HepG2 (cell line): ENCODE results near the gene RALB. TPM values are rescaled to one million over a fixed set of nuclear protein-coding genes. Genes with fewer than 3 reads are reported as not detected.

ENCODE experiments used
- BCL6 ChIP-seq: IDR thresholded peaks from 2 replicates; pipeline ENCODE4 v1.6.1; 2016; ENCODE audit warnings: missing genetic modification reagents, missing compliant biosample characterization
- CHCHD3 ChIP-seq: sonication (generic); formaldehyde crosslinking; IDR thresholded peaks from 2 replicates; pipeline ENCODE4 v1.8.0; 2022; ENCODE audit warnings: mild to moderate bottlenecking, missing genetic modification reagents, moderate library complexity
- PAF1 ChIP-seq: IDR thresholded peaks from 2 replicates; pipeline ENCODE4 v1.6.1; 2016; ENCODE audit warnings: missing genetic modification reagents, missing compliant biosample characterization
- RAD21 ChIP-seq: fragments of 450-650 bp; formaldehyde crosslinking; IDR thresholded peaks from 2 replicates; pipeline ENCODE4 v1.5.0; 2020; ENCODE audit warnings: mild to moderate bottlenecking
- SALL1 ChIP-seq: sonication (generic); formaldehyde crosslinking; IDR thresholded peaks from 2 replicates; pipeline ENCODE4 v1.8.0; 2022; ENCODE audit warnings: mild to moderate bottlenecking, missing genetic modification reagents
- SP5 ChIP-seq: IDR thresholded peaks from 2 replicates; pipeline ENCODE4 v1.6.1; 2016; ENCODE audit warnings: low read depth, borderline replicate concordance
- TBL1XR1 ChIP-seq: fragments of 150-350 bp; IDR thresholded peaks from 2 replicates; pipeline ENCODE4 v1.6.1; 2014; ENCODE audit warnings: borderline replicate concordance, low read length; ENCODE audit not compliant: partially characterized antibody
- THYN1 ChIP-seq: sonication (generic); formaldehyde crosslinking; IDR thresholded peaks from 2 replicates; pipeline ENCODE4 v1.8.1; 2023; ENCODE audit warnings: low read depth, mild to moderate bottlenecking, moderate library complexity, missing genetic modification reagents, borderline replicate concordance
- ZIK1 ChIP-seq: sonication (generic); formaldehyde crosslinking; IDR thresholded peaks from 2 replicates; pipeline ENCODE4 v1.5.0; 2020; ENCODE audit warnings: mild to moderate bottlenecking, low read depth, missing genetic modification reagents, borderline replicate concordance
- ZNF225 ChIP-seq: sonication (generic); formaldehyde crosslinking; IDR thresholded peaks from 2 replicates; pipeline ENCODE4 v1.4.0; 2020; ENCODE audit warnings: mild to moderate bottlenecking, missing genetic modification reagents
- ZNF282 ChIP-seq: fragments of 450-650 bp; IDR thresholded peaks from 2 replicates; pipeline ENCODE4 v1.6.1; 2018; ENCODE audit not compliant: partially characterized antibody
- ZNF350 ChIP-seq: sonication (generic); formaldehyde crosslinking; IDR thresholded peaks from 2 replicates; pipeline ENCODE4 v1.4.0; 2020; ENCODE audit warnings: mild to moderate bottlenecking, low read depth, missing genetic modification reagents, borderline replicate concordance
- ZNF441 ChIP-seq: sonication (generic); formaldehyde crosslinking; IDR thresholded peaks from 2 replicates; pipeline ENCODE4 v1.7.0; 2021; ENCODE audit warnings: missing genetic modification reagents, borderline replicate concordance
- polyA plus RNA-seq, 8 experiments: library from polyadenylated mRNA; depleted of rRNA in 3 of 8; stranded (reverse) in 7 of 8; unstranded in 1 of 8; fragments of >200 nt; fragmentation: Illumina TruSeq in 4 of 8; extraction: Trizol in 4 of 8; gene quantifications; 2 replicates each; pipeline versions ENCODE4 v1.2.1 to v1.2.3, GENCODE V29; 2011 to 2016; ENCODE audit warnings: low read depth in 4 of 8, missing spikeins in 1 of 8, mixed read lengths in 1 of 8; ENCODE audit not compliant: insufficient read depth in 1 of 8
- total RNA-seq, 5 experiments: library from RNA; depleted of rRNA; stranded (reverse); fragments of >200 nt; fragmentation: Illumina TruSeq; extraction: Trizol; gene quantifications; 2 replicates each; pipeline ENCODE4 v1.2.3, GENCODE V29; 2016; ENCODE audit warnings: low read depth in 1 of 5
- TF ChIP-seq, protein P1 (sequence below): sonication (generic); formaldehyde crosslinking; IDR thresholded peaks from 2 replicates; pipeline ENCODE4; 2020; ENCODE audit warnings: missing genetic modification reagents, mild to moderate bottlenecking, borderline replicate concordance
- TF ChIP-seq, protein P2 (sequence below): sonication (generic); IDR thresholded peaks from 2 replicates; pipeline ENCODE4 v1.6.1; 2016; ENCODE audit warnings: low read depth, borderline replicate concordance
- TF ChIP-seq, protein P3 (sequence below): sonication (generic); formaldehyde crosslinking; IDR thresholded peaks from 2 replicates; pipeline ENCODE4 v1.5.0; 2020; ENCODE audit warnings: mild to moderate bottlenecking, missing genetic modification reagents
- TF ChIP-seq, protein P4 (sequence below): IDR thresholded peaks from 2 replicates; pipeline ENCODE4 v1.6.1; 2016; ENCODE audit warnings: missing compliant biosample characterization, missing genetic modification reagents, borderline replicate concordance
- TF ChIP-seq, protein P5 (sequence below): sonication (generic); formaldehyde crosslinking; conservative IDR thresholded peaks from 2 replicates; pipeline ENCODE4 v1.4.0; 2020; ENCODE audit warnings: missing genetic modification reagents

RALB gene
- total and polyA plus RNA-seq, 2 of the 13 experiments (the other 11 are each of a cell fraction or from before 2014, with no cell fraction given): 37.8 to 43.2 TPM

DNA sequence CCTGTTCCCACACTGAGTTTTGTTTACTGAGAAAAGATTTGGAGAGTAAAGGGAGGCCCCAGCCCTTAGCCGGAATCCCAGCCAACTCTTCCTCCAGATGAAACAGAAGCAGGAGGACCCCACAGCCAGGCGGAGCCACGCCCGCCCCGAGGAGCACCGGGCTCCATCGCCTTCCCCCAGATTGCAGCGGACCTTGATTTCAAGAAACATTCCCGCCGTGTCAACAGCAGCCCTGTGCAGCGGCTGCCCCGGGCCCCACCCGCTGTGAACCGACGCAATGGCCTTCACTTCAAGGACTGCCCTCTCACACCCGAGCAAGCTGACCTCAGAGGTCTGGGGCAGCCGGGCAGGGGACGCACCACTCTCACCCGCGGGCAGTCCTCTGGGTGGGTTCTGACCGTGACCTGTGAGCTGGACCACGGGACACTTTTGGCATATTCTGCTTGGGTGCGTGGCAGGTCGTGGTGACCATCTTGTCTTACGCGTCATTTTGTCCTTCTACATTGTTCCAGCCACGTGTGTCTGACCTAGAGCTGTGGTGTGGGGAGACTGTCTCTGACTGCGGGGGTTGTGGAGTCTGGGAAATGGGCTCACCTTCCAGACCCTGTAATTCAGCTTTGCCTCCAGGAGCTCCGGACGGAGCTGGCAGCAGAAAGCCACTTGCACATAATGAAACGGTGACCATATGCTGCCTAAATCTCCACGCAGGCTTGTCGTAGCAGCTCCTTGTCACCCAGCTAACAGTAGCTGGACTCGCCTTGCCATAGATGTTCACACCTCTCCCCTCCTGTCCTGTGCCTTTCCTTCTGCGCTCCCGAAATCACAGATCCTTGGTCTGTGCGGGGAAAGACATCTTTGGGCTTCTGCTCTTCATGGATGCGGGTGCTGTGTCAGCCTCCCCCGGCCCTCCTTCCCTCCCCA is 61.3 kb downstream of the RALB start (continued):
- TF ChIP-seq, protein P1, sequence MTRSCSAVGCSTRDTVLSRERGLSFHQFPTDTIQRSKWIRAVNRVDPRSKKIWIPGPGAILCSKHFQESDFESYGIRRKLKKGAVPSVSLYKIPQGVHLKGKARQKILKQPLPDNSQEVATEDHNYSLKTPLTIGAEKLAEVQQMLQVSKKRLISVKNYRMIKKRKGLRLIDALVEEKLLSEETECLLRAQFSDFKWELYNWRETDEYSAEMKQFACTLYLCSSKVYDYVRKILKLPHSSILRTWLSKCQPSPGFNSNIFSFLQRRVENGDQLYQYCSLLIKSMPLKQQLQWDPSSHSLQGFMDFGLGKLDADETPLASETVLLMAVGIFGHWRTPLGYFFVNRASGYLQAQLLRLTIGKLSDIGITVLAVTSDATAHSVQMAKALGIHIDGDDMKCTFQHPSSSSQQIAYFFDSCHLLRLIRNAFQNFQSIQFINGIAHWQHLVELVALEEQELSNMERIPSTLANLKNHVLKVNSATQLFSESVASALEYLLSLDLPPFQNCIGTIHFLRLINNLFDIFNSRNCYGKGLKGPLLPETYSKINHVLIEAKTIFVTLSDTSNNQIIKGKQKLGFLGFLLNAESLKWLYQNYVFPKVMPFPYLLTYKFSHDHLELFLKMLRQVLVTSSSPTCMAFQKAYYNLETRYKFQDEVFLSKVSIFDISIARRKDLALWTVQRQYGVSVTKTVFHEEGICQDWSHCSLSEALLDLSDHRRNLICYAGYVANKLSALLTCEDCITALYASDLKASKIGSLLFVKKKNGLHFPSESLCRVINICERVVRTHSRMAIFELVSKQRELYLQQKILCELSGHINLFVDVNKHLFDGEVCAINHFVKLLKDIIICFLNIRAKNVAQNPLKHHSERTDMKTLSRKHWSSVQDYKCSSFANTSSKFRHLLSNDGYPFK: 0 out of 2 replicates have a peak, but pooled peaks have one; percentile 14
- TF ChIP-seq, protein P2, sequence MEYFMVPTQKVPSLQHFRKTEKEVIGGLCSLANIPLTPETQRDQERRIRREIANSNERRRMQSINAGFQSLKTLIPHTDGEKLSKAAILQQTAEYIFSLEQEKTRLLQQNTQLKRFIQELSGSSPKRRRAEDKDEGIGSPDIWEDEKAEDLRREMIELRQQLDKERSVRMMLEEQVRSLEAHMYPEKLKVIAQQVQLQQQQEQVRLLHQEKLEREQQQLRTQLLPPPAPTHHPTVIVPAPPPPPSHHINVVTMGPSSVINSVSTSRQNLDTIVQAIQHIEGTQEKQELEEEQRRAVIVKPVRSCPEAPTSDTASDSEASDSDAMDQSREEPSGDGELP: no peak
- TF ChIP-seq ZNF441: no peak
- TF ChIP-seq, protein P3, sequence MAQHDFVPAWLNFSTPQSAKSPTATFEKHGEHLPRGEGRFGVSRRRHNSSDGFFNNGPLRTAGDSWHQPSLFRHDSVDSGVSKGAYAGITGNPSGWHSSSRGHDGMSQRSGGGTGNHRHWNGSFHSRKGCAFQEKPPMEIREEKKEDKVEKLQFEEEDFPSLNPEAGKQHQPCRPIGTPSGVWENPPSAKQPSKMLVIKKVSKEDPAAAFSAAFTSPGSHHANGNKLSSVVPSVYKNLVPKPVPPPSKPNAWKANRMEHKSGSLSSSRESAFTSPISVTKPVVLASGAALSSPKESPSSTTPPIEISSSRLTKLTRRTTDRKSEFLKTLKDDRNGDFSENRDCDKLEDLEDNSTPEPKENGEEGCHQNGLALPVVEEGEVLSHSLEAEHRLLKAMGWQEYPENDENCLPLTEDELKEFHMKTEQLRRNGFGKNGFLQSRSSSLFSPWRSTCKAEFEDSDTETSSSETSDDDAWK (CRISPR knock-in tag): no peak
- TF ChIP-seq PAF1 (CRISPR knock-in tag): no peak
- no peak for TF ChIP-seq RAD21 (CRISPR knock-in tag)
- 0 out of 2 replicates have a peak, but pooled peaks have one; percentile 41 for TF ChIP-seq SP5 (CRISPR knock-in tag)
- peak; percentile 46; the same call in 1 of the 2 replicates for TF ChIP-seq ZNF350 (CRISPR knock-in tag)
- no peak for TF ChIP-seq ZIK1 (CRISPR knock-in tag)
- TF ChIP-seq, protein P4, sequence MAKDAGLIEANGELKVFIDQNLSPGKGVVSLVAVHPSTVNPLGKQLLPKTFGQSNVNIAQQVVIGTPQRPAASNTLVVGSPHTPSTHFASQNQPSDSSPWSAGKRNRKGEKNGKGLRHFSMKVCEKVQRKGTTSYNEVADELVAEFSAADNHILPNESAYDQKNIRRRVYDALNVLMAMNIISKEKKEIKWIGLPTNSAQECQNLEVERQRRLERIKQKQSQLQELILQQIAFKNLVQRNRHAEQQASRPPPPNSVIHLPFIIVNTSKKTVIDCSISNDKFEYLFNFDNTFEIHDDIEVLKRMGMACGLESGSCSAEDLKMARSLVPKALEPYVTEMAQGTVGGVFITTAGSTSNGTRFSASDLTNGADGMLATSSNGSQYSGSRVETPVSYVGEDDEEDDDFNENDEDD (CRISPR knock-in tag): peak; percentile 39; the same call in 1 of the 2 replicates
- no peak for TF ChIP-seq TBL1XR1
- TF ChIP-seq SALL1 (CRISPR knock-in tag): 0 out of 2 replicates have a peak, but pooled peaks have one; percentile 32
- TF ChIP-seq CHCHD3 (CRISPR knock-in tag): no peak
- TF ChIP-seq THYN1 (CRISPR knock-in tag): no peak
- TF ChIP-seq, protein P5, sequence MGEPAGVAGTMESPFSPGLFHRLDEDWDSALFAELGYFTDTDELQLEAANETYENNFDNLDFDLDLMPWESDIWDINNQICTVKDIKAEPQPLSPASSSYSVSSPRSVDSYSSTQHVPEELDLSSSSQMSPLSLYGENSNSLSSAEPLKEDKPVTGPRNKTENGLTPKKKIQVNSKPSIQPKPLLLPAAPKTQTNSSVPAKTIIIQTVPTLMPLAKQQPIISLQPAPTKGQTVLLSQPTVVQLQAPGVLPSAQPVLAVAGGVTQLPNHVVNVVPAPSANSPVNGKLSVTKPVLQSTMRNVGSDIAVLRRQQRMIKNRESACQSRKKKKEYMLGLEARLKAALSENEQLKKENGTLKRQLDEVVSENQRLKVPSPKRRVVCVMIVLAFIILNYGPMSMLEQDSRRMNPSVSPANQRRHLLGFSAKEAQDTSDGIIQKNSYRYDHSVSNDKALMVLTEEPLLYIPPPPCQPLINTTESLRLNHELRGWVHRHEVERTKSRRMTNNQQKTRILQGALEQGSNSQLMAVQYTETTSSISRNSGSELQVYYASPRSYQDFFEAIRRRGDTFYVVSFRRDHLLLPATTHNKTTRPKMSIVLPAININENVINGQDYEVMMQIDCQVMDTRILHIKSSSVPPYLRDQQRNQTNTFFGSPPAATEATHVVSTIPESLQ: no peak
- no peak for TF ChIP-seq ZNF282
- peak; percentile 52; the same call in 1 of the 2 replicates for TF ChIP-seq ZNF225 (CRISPR knock-in tag)
- TF ChIP-seq BCL6 (CRISPR knock-in tag): peak; percentile 56; the same call in 1 of the 2 replicates
